Endothelial cell of umbilical vein (primary cell): ENCODE measurements around the gene RGP1. TPM values are rescaled to one million over a fixed set of nuclear protein-coding genes. Genes with fewer than 3 reads are reported as not detected.

ENCODE experiments used
- BruUV-seq: library from RNA; stranded (reverse); fragments of 400-500 nt; replicated peaks from 2 replicates; lab custom pipeline; 2021; lab: Mats Ljungman, UMichigan
- CTCF ChIA-PET: fragments of 300-600, 350-600 bp; sonication (Branson Sonifier 250); formaldehyde crosslinking; loops from one replicate; lab custom pipeline; 2021; ENCODE audit warnings: antibody characterized with exemption, inconsistent platforms; lab: Charles Lee
- POLR2A ChIA-PET: fragments of 300-600, 350-600 bp; sonication (Branson Sonifier 250); formaldehyde crosslinking; loops from one replicate; lab custom pipeline; 2021; ENCODE audit warnings: antibody characterized with exemption, inconsistent platforms; lab: Charles Lee
- DNase-seq: peaks from one replicate; pipeline ENCODE4 v3.0.0-alpha.2; 2011; ENCODE audit warnings: low read depth, low spot score
- FAIRE-seq: peaks from 2 replicates; lab custom pipeline; 2011; peaks lifted over from hg19 to GRCh38; lab: Jason Lieb, UNC
- H2AFZ ChIP-seq: 2 replicates; pipeline ENCODE4 v1.6.0; 2012; ENCODE audit warnings: low read depth, low read length, control low read depth, inconsistent platforms
- H3K27ac ChIP-seq: 2 replicates; pipeline ENCODE4 v1.5.1; 2011; ENCODE audit warnings: low read depth, mild to moderate bottlenecking, control low read depth, low read length, moderate library complexity; ENCODE audit not compliant: insufficient read depth
- H3K27me3 ChIP-seq, 2 experiments: 2 replicates each; pipeline versions ENCODE4 v1.6.0 to v1.6.1; 2011; ENCODE audit warnings: low read length in 2 of 2, mixed read lengths in 1 of 2; ENCODE audit not compliant: control insufficient read depth in 2 of 2, insufficient read depth in 2 of 2
- H3K36me3 ChIP-seq, 2 experiments: 2 replicates in 1 of 2; 3 replicates in 1 of 2; pipeline ENCODE4 v1.5.1; 2011; ENCODE audit warnings: low read length in 2 of 2, mild to moderate bottlenecking in 1 of 2, moderate library complexity in 1 of 2; ENCODE audit not compliant: control insufficient read depth in 2 of 2, insufficient read depth in 2 of 2; ENCODE audit errors: extremely low read depth in 1 of 2
- H3K4me1 ChIP-seq: 3 replicates; pipeline ENCODE4 v1.5.1; 2011; ENCODE audit warnings: mild to moderate bottlenecking, low read length; ENCODE audit not compliant: control insufficient read depth, insufficient read depth; ENCODE audit errors: extremely low read depth
- H3K4me2 ChIP-seq: 2 replicates; pipeline ENCODE4 v1.6.1; 2011; ENCODE audit warnings: low read length, control low read depth, mixed read lengths; ENCODE audit not compliant: insufficient read depth
- H3K4me3 ChIP-seq, 3 experiments: fragments of 200-600 bp in 1 of 3; sonication (generic), shearing (Covaris generic) in 1 of 3; replicated peaks in 1 of 3; 2 replicates each; pipeline ENCODE4 v1.5.1; 2011 to 2016; ENCODE audit warnings: control low read depth in 3 of 3, low read length in 3 of 3, mild to moderate bottlenecking in 2 of 3, inconsistent platforms in 1 of 3, low read depth in 1 of 3, moderate library complexity in 1 of 3; ENCODE audit not compliant: insufficient read depth in 1 of 3
- H3K79me2 ChIP-seq: 2 replicates; pipeline ENCODE4 v1.6.0; 2012; ENCODE audit warnings: low read length, inconsistent platforms; ENCODE audit not compliant: control insufficient read depth, insufficient read depth
- H3K9ac ChIP-seq: replicated peaks from 2 replicates; pipeline ENCODE3; 2011; ENCODE audit warnings: low read length, control low read depth; ENCODE audit not compliant: insufficient read depth; ENCODE audit errors: extremely low read depth
- H3K9me1 ChIP-seq: replicated peaks from 3 replicates; pipeline ENCODE4 v1.6.0; 2011; ENCODE audit warnings: mild to moderate bottlenecking, low read length; ENCODE audit not compliant: control insufficient read depth, insufficient read depth; ENCODE audit errors: extremely low read depth
- H3K9me3 ChIP-seq: replicated peaks from 2 replicates; pipeline ENCODE4 v1.5.1; 2012; ENCODE audit warnings: low read length, inconsistent platforms; ENCODE audit not compliant: control insufficient read depth, insufficient read depth
- H4K20me1 ChIP-seq: replicated peaks from 2 replicates; pipeline ENCODE3; 2011; ENCODE audit warnings: mild to moderate bottlenecking, low read length; ENCODE audit not compliant: control insufficient read depth, insufficient read depth; ENCODE audit errors: extremely low read depth
- EZH2 ChIP-seq: IDR thresholded peaks from 2 replicates; pipeline ENCODE4 v1.6.1; 2012; ENCODE audit warnings: borderline replicate concordance, low read depth, mild to moderate bottlenecking, moderate library complexity, low read length, inconsistent platforms; ENCODE audit not compliant: severe bottlenecking
- FOS ChIP-seq: IDR thresholded peaks from 2 replicates; pipeline ENCODE4 v1.6.1; 2011; ENCODE audit warnings: mild to moderate bottlenecking, low read length, moderate library complexity, borderline replicate concordance; ENCODE audit not compliant: insufficient read depth
- GATA2 ChIP-seq: IDR thresholded peaks from 2 replicates; pipeline ENCODE4 v1.7.0; 2011; ENCODE audit warnings: low read depth, mild to moderate bottlenecking, moderate library complexity, mixed read lengths, low read length; ENCODE audit not compliant: insufficient read length, insufficient read depth
- JUN ChIP-seq: IDR thresholded peaks from 2 replicates; pipeline ENCODE4 v1.6.1; 2011; ENCODE audit warnings: borderline replicate concordance, low read depth; ENCODE audit not compliant: insufficient read length, insufficient read depth
- MYC ChIP-seq: IDR thresholded peaks from one replicate; pipeline ENCODE4 v1.6.1; 2011; ENCODE audit warnings: mild to moderate bottlenecking, low read depth, low read length
- POLR2A ChIP-seq: IDR thresholded peaks from 2 replicates; pipeline ENCODE4 v1.6.1; 2012; ENCODE audit warnings: low read depth, mild to moderate bottlenecking, control low read depth, low read length
- POLR2AphosphoS5 ChIP-seq: IDR thresholded peaks from 2 replicates; pipeline ENCODE4 v1.6.1; 2012; ENCODE audit warnings: low read depth, mild to moderate bottlenecking, control low read depth, low read length, moderate library complexity; ENCODE audit not compliant: insufficient read depth
- dilution Hi-C: fragments of 300-500 bp; cut with MboI; formaldehyde crosslinking; loops from one replicate; pipeline ENCODE4 v1.15.0; 2019; ENCODE audit warnings: low sequenced_read_pairs; ENCODE audit not compliant: extremely low pct_ligation_motif_present
- intact Hi-C: fragments of 100-400 bp; cut with micrococcal nuclease; formaldehyde crosslinking; loops from one replicate; pipeline ENCODE4 v1.10.0; 2022
- polyA plus RNA-seq, 4 experiments: library from polyadenylated mRNA; depleted of rRNA in 3 of 4; stranded (reverse) in 3 of 4; unstranded in 1 of 4; fragments of >200 nt; gene quantifications; 2 replicates each; pipeline versions ENCODE4 v1.2.1 to v1.2.3, GENCODE V29; 2011 to 2012; ENCODE audit warnings: missing spikeins in 1 of 4
- total RNA-seq: library from RNA; stranded (reverse); gene quantifications from 2 replicates; pipeline ENCODE4 v1.2.3, GENCODE V29; 2021
- TF ChIP-seq, protein P1 (sequence below): IDR thresholded peaks from 2 replicates; pipeline ENCODE4 v1.6.1; 2011; ENCODE audit not compliant: insufficient read depth, insufficient read length
- TF ChIP-seq, protein P2 (sequence below), 2 donors: IDR thresholded peaks; 1 replicate in 1 of 2; 2 replicates in 1 of 2; pipeline ENCODE4 v1.5.1; 2011; ENCODE audit warnings: low read length in 2 of 2, mild to moderate bottlenecking in 2 of 2, moderate library complexity in 2 of 2, control low read depth in 1 of 2, inconsistent platforms in 1 of 2, low read depth in 1 of 2; ENCODE audit not compliant: insufficient read depth in 1 of 2; ENCODE audit errors: extremely low read depth in 1 of 2

RGP1 gene
- total and polyA plus RNA-seq, 2 donors (not counting 3 experiments of a cell fraction or from before 2014, with no cell fraction given) = 15.0 to 29.0 TPM

DNA sequence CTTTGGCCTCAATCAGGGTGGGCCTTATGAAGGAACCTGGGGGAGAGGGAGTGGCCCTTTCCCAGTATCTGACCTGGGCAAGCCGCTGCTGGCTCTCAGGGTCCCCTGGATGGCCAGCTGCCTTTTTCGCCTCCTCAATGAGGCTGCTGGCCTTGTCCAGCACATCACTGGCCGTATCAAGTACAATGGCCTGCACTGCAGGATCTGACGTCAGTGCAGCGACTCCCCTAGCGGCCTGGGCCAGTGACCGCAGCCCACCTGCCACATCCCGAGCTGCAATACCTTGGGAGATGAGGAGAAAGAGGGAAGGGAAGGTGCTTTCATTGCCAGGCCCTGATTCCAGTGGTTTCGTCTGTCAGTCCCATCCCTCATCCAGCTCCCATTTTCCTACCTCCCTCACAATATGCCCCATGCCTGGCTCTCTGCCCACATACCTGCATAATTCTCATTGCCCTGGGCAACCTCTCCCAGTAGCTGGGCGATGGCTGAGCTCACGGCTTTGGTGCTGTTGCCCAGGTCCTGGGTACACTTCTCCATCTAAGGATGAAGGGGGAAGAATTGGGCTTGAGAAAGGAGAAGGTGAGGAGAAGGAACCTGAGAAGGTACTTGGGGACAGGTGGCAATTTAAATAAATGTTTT, 36.2 kb upstream of the RGP1 start:
- no peaks in the 10 kb centered on the region for H3K9me1 ChIP-seq
- H2AFZ ChIP-seq = no peak overlapping the region
- H3K9ac ChIP-seq = no peak overlapping the region
- DNase-seq = no peak
- TF ChIP-seq, protein P1, sequence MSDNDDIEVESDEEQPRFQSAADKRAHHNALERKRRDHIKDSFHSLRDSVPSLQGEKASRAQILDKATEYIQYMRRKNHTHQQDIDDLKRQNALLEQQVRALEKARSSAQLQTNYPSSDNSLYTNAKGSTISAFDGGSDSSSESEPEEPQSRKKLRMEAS = no peak
- TF ChIP-seq GATA2 = no peak
- no peaks in the 10 kb centered on the region for H4K20me1 ChIP-seq
- CTCF ChIA-PET = interaction anchor here (0.9 to 1.5 kb wide), 3 partner anchors 15 to 24 kb away, joined by 3 to 5 read pairs (median 3); no protein-coding TSS in a partner anchor
- no peak overlapping the region for H3K4me3 ChIP-seq
- no TSS peak for BruUV-seq
- H3K4me1 ChIP-seq = no peaks in the 10 kb centered on the region
- H3K79me2 ChIP-seq = no peaks in the 10 kb centered on the region
- peaks cover 67 to 74% of the 10 kb centered on the region in 2 experiments for H3K36me3 ChIP-seq
- dilution Hi-C loops (no loop called here), intact Hi-C loops (no loop called here)
- H3K4me2 ChIP-seq = no peak overlapping the region
- POLR2A ChIA-PET = interaction anchor here (0.7 kb wide), 1 partner anchor 22 kb away, joined by 3 read pairs; no protein-coding TSS in a partner anchor
- H3K9me3 ChIP-seq = no peaks in the 10 kb centered on the region
- FAIRE-seq = no peak
- no peaks in the 10 kb centered on the region for H3K27me3 ChIP-seq
- H3K27ac ChIP-seq = no peak overlapping the region

DNA sequence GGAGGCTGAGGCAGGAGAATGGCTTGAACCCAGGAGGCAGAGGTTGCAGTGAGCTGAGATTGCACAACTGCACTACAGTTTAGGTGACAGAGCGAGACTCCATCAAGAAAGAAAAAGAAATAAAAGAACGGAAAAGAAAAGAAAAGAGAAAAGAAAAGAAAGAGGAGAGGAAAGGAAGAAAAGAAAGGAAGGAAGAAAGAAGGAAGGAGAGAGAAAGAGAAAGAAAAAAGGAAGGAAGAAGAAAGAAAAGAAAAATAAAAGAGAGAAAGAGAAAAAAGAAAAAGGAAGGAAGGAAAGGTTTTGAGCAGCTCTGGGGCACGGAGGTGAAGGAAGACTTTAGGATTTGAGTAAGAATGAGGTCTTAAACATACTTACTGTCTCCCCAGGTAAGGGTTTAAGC, 35.5 kb upstream of the RGP1 start:
- dilution Hi-C loops = no loop called here
- Histone ChIP-seq H3K4me1 (no peaks in the 10 kb centered on the region), H4K20me1 (no peaks in the 10 kb centered on the region), H3K27ac (no peak overlapping the region), H3K9me3 (no peaks in the 10 kb centered on the region), H3K27me3 (no peaks in the 10 kb centered on the region), H3K79me2 (no peaks in the 10 kb centered on the region), H3K9me1 (no peaks in the 10 kb centered on the region), H3K9ac (no peak overlapping the region), H3K36me3 (peaks cover 64 to 76% of the 10 kb centered on the region in 2 experiments), H3K4me2 (no peak overlapping the region), H3K4me3 (no peak overlapping the region), H2AFZ (no peak overlapping the region)
- intact Hi-C loops = no loop called here
- POLR2A ChIA-PET = no interaction called here
- FAIRE-seq (no peak), DNase-seq (no peak)
- CTCF ChIA-PET = interaction anchor here (0.7 to 8.9 kb wide), 2 partner anchors 10 to 16 kb away, joined by 4 to 53 read pairs; no protein-coding TSS in a partner anchor
- no peak for TF ChIP-seq JUN
- no peak for TF ChIP-seq FOS
- no peak for TF ChIP-seq MYC
- TF ChIP-seq POLR2AphosphoS5 = no peak
- TF ChIP-seq, protein P1 = no peak
- no peak for TF ChIP-seq GATA2
- TF ChIP-seq EZH2 = no peak
- TF ChIP-seq, protein P2, sequence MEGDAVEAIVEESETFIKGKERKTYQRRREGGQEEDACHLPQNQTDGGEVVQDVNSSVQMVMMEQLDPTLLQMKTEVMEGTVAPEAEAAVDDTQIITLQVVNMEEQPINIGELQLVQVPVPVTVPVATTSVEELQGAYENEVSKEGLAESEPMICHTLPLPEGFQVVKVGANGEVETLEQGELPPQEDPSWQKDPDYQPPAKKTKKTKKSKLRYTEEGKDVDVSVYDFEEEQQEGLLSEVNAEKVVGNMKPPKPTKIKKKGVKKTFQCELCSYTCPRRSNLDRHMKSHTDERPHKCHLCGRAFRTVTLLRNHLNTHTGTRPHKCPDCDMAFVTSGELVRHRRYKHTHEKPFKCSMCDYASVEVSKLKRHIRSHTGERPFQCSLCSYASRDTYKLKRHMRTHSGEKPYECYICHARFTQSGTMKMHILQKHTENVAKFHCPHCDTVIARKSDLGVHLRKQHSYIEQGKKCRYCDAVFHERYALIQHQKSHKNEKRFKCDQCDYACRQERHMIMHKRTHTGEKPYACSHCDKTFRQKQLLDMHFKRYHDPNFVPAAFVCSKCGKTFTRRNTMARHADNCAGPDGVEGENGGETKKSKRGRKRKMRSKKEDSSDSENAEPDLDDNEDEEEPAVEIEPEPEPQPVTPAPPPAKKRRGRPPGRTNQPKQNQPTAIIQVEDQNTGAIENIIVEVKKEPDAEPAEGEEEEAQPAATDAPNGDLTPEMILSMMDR (IDR thresholded peaks at IDR 0.05; ENCODE audit: extremely low read depth in 1 of 2, insufficient read depth in 1 of 2, low read depth in 1 of 2, low read length in 2 of 2) = no peak
- TF ChIP-seq POLR2A = no peak
- no TSS peak for BruUV-seq
